GM21526 (cell line): ENCODE measurements around the gene ADGRD1.
"Not testable (repeated sequence)": the region's sequence is repeated elsewhere in the genome, so short reads cannot be mapped to it uniquely, and the experiment has no call there.

ENCODE experiments used
- ATAC-seq: cut with Tn5 transposase; IDR thresholded peaks from one replicate; pipeline ENCODE4 v1.9.1; 2021; ENCODE audit warnings: moderate library complexity; ENCODE audit not compliant: unreplicated experiment, low FRiP score

Gene ADGRD1

DNA sequence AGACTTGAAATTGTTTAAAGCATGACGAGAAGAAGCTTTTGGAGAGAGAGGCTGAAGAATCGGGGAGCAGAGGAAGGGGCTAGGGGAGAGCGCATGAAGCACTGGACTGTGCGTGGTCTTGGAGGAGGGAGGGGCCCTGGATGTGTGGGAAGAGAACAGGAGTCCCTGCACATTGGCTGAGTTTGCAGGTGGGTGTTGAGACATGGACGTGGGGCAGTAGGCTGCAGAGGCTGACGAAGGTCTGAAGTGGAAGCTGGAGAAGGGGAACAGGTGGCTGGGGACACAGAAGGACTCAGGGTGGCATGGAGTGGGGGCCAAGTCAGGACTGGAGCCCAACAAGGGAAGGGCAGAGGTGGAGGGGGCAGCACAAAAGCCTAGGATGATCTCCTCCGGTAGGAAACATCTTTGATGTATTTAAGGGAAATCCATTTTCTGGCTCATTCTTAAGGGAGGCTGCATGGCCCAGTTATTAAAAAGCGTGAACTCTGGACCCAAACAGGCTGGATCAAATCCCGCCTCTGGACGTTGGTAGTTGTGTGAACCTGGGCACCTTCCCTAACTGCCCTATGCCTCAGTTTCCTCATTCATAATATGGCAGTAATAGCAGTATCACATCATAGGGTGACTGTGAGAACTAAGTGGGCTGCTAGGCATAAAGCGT, 29.0 kb downstream of the ADGRD1 start:
- ATAC-seq, result no peak

DNA sequence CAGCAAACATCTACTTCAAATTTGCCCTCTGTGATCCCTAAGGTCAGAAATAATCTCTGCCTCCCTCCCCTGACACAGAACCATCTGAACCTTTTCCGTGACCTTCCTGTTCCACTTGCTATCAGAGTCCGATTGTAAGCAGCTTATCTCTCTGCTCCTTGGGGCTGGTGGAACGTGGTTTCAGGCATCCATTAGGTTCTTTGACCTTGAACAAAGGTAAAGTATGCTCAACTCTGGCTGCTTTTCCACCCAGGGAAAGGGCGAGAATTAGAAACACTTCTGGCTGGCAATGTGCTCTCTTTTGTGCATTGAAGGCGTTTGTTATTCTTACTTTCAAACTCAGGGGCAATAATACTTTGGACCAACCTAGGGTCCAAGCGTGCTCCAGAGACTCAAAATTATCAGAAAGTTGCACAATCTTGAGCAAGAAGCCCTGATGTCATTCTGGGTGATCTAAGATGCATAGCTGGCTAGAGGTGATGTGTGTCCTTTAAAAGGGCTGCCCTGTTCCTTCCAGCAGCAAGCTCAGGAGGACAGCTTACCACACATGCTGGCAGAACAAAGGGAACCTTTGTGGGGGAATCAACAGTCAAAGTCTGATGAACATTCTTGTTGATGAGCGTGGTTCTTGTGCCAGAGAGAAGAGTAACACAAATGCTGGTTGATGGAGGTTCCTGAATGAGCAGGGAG, 29.8 kb downstream of the ADGRD1 start:
- no peak for ATAC-seq

DNA sequence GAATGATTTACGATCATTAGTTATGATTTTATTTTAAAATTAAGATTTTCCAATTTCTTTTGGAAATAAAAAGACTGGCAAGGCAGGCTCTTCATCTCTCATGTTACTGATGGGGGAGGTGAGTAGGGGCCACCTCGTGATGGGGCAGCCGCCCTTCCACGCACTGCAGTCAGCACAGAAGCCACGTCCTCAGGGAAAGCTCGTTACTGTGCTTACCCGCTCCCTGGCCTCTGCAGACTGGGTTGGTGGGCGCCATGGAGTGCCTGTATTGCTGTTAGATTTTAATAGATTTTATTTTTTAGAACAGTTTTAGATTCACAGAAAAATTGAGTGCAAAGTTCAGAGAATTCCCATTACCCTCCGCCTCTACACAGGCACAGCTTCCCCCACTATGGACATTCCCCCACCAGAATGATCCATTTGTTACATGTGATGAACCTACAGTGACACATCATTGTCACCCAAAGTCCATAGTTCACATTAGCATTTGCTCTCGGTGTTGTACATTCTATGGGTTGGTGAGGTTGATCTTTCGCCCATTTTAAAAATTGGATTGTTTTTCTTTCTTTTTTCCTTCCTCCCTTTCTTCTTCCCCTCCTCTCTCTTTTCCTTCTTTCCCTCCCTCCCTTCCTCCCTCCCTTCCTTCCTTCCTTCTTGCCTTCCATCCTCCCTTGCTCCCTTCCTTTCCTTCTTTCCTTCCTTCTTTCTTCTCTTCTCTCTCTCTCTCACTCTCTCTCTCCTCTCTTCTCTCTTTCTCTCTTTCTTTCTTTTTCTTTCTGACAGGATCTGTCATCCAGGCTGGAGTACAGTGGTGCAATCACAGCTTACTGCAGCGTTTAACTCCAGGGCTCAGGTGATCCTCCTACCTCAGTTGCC, 30.7 kb downstream of the ADGRD1 start:
- ATAC-seq, result no peak

DNA sequence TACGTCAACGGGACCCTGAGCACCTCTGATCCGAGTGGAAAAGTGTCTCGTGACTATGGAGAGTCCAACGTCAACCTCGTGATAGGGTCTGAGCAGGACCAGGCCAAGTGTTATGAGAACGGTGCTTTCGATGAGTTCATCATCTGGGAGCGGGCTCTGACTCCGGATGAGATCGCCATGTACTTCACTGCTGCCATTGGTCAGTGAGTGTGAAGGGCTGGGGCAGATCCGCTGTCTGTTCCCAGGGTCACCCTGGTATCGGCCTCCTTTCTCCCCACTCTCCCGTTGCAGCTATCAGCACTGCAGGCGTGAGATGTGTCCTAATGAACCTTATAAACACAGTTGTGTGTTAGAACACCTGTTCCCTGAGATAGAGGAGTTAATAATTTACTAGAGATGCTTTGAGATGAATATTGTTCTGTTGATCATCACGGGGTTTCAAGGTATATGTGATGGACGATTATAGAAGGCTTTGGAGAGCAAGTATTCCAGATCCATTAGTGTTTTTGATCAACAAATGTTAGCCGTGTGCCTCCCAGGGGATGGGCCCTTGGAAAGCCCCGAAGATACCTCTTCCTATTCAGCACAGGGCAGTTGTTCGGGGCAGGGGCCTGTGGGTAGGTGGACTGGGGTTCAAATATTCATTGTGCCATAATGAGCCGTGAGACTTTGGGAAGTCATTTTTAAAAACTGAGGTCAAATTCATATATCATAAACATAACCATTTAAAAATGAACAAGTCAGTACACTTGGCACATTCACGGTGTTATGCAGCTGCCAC, 33.6 kb downstream of the ADGRD1 start:
- ATAC-seq, result no peak

DNA sequence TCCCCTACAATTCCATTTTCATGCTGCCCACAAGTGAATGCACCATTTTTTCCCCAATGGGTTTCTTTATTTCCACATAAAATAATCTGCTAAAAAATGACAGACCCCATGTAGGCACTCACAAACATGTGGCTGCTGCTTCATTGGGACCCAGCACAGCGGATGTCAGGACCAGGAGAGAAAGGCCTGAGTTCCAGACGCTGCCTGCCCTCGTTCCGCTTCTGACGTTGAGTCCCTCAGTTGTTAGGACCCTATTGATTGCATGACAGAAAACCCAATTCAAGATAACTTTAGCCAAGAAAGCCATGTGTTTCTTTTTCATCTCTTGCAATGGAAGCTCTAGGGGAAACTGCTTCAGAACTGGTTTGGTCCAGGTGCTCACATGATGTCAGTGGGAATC, 34.6 kb downstream of the ADGRD1 start:
- ATAC-seq, result no peak

DNA sequence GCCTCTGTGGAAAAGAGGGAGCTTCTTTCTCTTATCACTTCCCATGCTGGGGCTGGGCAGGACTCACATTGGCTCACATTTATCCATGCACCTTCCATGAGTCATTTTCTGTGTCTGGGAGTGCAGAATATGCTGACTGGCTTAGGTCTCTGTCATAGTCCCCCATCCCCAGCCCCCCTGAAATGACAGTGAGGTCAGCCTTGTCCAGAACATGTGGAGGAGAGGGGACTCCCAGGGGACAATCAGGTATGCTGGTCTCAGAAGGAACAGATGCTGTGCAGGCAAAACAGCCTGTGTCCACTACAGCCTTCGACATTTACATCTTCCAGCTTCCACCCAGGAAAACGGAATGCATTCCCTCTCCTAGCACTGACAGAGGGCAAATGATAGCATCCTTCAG, 35.0 kb downstream of the ADGRD1 start:
- ATAC-seq, result no peak

DNA sequence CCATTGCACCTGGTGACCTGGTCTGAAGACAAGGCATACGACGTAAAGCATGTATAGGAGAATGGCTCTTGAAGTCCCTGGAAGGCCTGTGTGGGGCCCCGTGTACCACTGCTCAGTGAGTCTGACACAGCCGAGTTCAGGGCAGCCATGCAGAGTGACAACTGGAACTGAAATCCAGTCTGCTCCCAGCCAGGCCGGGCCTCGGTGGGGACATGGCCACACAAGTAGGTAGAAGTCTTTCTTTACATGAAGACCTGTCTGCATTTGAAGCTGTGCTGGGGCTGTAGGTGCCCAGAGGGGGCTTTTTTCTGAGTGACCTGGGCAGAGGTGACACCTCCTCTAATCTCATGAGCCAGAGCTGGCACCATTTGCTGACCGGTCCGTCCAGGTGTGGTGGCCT, 35.7 kb downstream of the ADGRD1 start:
- no peak for ATAC-seq

DNA sequence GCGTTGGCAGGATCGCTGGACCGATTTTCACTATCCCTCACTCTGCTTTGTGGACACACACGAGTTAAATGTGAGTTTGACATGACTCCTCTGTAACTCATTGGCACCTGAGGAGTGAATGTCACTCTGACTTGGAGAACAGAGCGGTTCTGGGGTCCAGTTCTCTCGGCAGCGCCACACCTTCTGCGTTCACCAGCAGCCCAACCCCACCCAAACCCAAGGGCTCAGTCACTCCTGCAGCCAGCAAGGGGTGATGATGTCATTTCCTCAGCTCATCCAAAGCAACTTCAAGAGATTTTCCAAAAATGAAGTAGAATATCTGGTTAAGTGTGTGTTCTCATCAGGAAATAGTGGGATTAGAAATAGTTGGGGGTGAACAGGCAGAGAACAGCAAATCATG, 36.3 kb downstream of the ADGRD1 start:
- no peak for ATAC-seq

DNA sequence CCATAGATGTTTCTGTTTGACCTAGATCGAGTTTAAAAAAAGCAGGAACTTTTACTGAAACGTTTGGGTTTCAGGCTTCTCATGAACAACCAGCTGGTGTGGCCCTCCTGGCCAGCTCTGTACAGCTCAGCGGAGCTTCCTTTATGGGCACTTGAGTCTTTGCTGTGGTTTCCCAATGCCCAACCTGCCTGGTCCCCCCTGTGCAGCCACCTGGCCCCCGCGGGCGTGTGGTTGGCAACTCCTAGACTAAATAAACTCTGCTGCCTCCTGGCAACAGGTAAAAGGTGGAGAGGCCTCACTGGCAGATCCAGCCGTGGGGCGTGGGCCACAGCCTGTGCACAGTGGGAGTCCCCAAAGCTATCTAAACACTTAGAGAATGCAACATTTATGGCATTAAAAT, 38.7 kb downstream of the ADGRD1 start:
- ATAC-seq, result no peak

DNA sequence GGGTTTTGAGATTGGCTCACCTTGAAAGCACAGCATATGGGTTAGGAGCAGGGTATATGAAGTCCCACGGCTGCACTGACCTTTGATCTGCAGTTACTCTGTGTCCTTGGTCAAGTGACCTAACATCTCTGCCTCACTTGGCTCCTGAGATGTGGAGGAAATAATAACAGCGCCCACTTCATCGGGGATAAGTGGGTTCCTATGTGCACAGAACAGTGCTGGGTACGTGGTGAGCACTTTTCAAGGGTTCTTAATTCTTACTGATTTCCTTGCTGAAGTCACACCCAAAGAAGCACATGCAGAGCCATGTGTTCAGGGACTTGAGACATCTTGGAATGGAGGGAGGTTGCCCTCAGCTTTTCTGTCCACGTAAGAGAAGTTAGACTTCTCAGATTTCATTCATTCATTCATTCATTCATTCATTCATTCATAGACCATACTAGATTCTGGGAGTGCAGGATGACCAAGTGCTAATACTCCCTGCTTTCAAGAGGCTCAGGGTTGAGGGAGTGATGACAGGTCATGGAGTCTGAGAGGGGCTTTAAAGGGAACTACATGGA, 39.4 kb downstream of the ADGRD1 start:
- ATAC-seq, result no peak

DNA sequence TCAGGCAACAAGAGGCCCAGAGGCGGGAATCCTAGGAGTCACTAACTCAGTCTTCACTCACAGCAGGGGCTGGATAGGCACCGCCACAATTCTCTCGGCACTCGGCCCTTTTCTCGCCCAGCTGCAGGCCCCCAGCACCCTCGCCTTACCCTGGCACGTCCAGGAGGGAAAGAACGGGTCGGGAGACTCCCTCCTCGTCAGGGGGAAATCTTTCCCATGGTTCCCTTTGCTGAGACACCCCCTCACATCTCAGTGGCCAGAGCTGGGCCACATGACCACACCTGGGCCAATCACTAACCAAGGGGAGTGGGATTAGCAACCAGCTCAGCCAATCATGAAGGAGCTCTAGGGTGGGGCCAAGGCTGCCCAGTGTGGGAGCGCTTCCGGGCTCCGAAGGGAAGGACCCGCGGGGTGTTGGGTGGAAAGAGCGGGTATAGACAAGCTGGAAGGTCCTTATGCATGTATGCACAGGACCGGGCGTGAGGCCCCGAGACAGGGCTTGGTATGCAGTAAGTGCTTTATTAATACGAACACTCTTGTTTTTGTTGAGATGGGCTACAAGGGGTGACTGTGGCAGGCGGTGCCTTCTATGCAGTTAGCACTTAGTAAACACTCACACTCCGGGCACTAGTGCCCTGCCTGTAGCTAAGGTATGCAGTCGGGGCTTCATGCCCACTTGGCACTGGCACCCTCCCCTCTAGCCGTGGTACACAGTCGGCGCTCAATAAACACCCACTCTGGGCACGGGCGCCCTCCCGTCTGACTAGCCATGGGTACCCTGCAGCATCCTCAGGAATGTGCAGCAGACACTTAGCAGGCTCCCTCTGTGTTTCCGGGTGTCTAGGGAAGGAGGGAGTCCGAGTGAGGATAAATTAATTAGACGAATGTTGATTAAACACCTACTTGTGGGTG, 40.3 kb downstream of the ADGRD1 start:
- no peak for ATAC-seq

DNA sequence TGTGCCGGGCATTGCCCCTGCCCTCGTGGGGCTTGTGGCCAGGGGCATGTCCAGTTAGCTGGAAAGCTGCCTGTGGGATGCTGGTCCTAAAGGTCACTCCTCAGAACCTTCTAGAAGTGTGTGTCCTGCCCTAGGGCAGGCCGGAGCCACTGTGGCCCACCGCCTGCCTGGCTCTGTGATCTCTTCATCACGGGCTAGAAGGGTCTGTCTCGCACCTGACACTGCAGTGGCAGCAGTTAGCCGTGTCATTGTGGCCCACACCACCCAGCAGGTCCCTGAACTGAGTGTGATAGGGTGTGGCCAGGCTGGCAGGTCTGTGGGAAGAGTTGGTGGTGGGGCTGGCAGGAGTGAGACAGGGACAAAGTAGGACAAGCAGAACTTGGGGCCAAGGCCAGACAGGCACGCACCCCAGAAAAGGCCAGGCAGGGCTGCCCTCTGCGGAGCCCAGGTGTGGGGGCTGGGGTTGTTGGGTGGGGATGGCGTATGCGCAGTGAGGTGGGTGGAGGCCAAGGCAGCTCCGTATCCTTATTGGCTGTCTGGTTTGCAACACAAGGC, 41.2 kb downstream of the ADGRD1 start:
- ATAC-seq, result no peak

DNA sequence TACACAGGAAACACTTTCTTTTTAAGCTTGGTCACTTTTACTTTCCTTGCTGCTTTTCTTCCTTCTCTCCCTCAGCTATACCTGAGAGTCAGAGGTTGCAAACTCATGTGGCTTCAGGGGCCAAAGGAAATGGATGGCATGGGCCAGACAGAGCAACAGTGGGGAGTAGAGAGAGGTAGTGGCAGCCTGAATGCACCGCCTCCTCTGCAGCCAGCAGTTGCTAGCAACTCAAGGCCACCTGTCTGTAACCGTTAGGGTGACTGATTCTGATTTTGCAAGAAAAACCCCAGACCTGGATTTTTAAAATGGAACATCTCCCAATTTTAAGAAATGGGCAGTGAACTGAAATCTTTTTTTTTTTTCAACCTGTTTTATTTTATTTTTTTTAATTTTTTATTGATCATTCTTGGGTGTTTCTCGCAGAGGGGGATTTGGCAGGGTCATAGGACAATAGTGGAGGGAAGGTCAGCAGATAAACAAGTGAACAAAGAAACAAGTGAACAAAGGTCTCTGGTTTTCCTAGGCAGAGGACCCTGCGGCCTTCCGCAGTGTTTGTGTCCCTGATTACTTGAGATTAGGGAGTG, 41.8 kb downstream of the ADGRD1 start:
- not testable (repeated sequence) for ATAC-seq

DNA sequence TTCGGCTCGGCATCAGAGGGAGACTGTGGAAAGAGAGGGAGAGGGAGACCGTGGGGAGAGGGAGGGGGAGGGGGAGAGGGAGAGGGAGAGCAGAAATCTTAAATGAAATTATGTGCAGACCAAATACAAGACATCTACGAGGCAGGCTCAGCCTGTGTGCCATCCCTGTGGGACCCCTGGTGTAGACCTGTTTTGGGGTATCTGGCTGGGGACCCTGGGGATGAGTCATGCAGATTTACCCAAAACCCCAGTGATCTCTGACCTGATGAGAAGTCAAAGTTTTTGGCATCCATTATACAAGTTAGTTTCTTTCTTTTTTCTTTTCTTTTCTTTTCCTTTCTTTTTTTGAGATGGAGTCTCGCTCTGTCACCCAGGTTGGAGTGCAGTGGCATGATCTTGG, 44.4 kb downstream of the ADGRD1 start:
- ATAC-seq, result no peak

DNA sequence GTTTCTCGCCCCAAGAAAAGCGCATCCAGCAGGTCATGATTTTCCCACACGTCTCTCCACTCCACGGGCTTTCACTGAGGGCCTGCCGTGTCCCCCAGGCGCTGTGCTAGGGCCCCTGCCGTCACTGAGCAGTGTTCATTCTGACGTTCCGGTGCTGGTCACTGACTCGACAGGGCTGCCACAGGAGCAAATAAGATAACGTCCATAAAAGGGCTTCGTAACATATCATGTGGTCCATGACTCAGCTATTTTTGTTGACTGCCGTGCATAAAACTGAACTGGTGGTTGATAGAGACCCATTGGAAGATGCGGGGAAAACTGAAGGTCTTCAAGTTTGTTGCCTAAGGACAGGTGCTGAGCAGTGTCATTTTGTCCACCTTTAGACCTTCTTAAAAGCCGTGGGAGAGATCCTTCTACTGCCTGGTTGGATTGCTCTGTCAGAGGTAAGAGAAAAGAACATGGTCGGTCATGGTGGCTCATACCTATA, 46.3 kb downstream of the ADGRD1 start:
- no peak for ATAC-seq

DNA sequence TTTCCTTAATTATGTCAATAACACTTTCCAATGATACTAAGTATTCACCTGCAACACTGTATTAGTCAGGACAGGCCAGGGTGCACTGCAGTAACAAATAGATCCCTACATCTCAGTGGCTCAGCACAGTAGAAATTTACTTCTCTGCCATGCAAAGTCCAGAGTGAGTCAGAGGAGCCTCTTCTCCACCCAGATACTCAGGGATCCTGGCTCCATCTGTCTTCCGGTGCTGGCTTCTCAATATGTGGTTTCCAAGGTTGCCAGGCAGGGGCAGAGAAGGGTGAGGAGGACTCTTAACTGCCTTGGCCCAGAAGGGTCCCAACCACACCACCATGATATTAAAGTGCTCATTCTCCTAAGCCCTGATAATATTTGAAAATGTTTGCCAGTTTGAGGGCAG, 47.8 kb downstream of the ADGRD1 start:
- ATAC-seq, result no peak

DNA sequence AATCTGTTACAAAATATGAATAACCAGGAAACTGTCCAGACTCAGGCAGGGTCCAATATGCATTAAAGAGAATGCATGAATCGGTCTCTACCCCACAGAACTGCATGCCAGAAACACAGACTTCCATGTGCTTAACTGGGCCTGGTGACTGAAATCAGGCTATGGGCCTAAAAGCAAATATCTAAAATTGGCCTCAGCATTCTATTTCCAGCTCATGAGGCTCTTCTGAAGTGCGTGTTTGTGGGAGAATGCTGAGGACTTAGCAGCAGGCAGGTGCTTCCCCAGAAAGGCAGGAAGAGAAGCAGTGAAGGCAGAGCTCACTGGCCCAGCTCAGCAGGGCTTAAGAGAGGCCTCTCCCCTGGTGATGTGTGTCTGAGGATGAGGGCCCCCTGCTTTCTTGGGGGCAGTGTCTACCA, 48.5 kb downstream of the ADGRD1 start:
- no peak for ATAC-seq

DNA sequence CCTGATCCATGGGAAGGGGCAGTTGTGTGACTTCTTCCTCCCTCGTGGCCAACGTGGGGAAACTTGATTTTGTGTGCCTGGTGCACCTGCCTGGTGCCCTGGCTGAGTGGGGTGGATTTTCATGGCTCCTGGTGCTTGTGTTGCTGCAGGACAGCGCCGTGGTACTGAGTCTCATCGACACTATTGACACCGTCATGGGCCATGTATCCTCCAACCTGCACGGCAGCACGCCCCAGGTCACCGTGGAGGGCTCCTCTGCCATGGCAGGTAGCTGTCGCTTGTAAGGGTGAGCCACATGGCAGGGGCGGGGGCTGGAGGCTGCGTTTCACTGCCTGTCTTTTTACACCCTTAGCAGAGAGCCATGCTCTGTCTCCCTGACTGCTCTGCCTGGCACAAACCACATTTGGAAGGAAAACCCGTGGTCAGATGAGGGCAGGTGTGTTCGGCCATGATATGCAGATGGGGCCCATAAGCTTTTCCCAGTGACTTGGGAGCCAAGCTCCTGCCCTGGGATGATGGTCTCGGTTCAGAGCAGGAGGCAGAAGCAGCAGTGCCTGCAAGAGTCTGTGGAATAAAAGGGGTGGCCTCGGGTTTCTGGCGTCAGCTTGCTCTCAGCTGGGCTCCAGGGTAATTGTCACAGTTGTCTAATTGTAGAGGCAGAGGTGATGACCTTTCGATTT, 49.5 kb downstream of the ADGRD1 start:
- no peak for ATAC-seq
